22Rv1 (cell line): ENCODE results near the gene ANP32B.

ENCODE experiments used
- H3K27ac ChIP-seq: fragments of 450-650 bp; 2 replicates; pipeline ENCODE4 v1.5.1; 2017
- CTCF ChIP-seq: fragments of 450-650 bp; IDR thresholded peaks from 2 replicates; pipeline ENCODE4 v1.5.1; 2017; ENCODE audit warnings: mild to moderate bottlenecking
- ZFX ChIP-seq: fragments of 450-650 bp; IDR thresholded peaks from 2 replicates; pipeline ENCODE4 v1.6.1; 2017; ENCODE audit warnings: antibody characterized with exemption, borderline replicate concordance

The ANP32B gene

GRCh38 chr9:98038958-98039357 is 55.8 kb downstream of the ANP32B start:
- no peak overlapping the region for H3K27ac ChIP-seq
- no peak for TF ChIP-seq CTCF
- TF ChIP-seq ZFX = no peak

- TF ChIP-seq ZFX (no peak), CTCF (no peak)
- H3K27ac ChIP-seq = no peak overlapping the region
Measured at GRCh38 chr9:98039607-98040017, 56.5 kb downstream of the ANP32B start.

GRCh38 chr9:98040212-98040611 is 57.1 kb downstream of the ANP32B start:
- H3K27ac ChIP-seq = no peak overlapping the region
- TF ChIP-seq CTCF = no peak
- no peak for TF ChIP-seq ZFX

GRCh38 chr9:98043915-98044314 is 60.8 kb downstream of the ANP32B start:
- no peak overlapping the region for H3K27ac ChIP-seq
- no peak for TF ChIP-seq ZFX
- no peak for TF ChIP-seq CTCF

GRCh38 chr9:98045234-98046179 is 62.4 kb downstream of the ANP32B start:
- TF ChIP-seq CTCF (peak; percentile 22), ZFX (no peak)
- peak overlapping the region; percentile 75 for H3K27ac ChIP-seq

- H3K27ac ChIP-seq = peak overlapping the region; percentile 75; the same call in 1 of the 2 replicates
Measured at GRCh38 chr9:98046180-98046543, 63.0 kb downstream of the ANP32B start.

More at GRCh38 chr9:98046180-98046543, 63.0 kb downstream of the ANP32B start:
- TF ChIP-seq ZFX (no peak), CTCF (no peak)
